H1 (cell line): ENCODE results near the gene KRT76. TPM values are rescaled to one million over a fixed set of nuclear protein-coding genes. Genes with fewer than 3 reads are reported as not detected.

Experiments used
- CTCF ChIA-PET: fragments of 300-600 bp; sonication (Branson Sonifier 250); formaldehyde crosslinking; loops from one replicate; lab custom pipeline; 2021; ENCODE audit not compliant: partially characterized antibody; lab: Charles Lee
- POLR2A ChIA-PET: fragments of 300-600 bp; sonication (Branson Sonifier 250); formaldehyde crosslinking; loops from one replicate; lab custom pipeline; 2021; ENCODE audit warnings: inconsistent platforms; ENCODE audit not compliant: partially characterized antibody; lab: Charles Lee
- DNase-seq, 2 experiments: peaks; one replicate each; pipeline versions ENCODE4 v3.0.0 to v3.0.0-alpha.2; 2010 to 2022; ENCODE audit warnings: low spot score in 2 of 2, low read depth in 1 of 2, mixed read lengths in 1 of 2
- FAIRE-seq: peaks from 2 replicates; lab custom pipeline; 2011; peaks lifted over from hg19 to GRCh38; lab: Jason Lieb, UNC
- H2AFZ ChIP-seq: 2 replicates; pipeline ENCODE4 v1.8.1; 2012; ENCODE audit warnings: low read length, inconsistent platforms
- H2AK5ac ChIP-seq: 2 replicates; pipeline ENCODE4 v1.6.1; 2013; ENCODE audit warnings: low read depth, low read length
- H2BK120ac ChIP-seq: replicated peaks from 2 replicates; pipeline ENCODE3; 2013; ENCODE audit warnings: low read depth, low read length, inconsistent platforms
- H2BK12ac ChIP-seq: 2 replicates; pipeline ENCODE4 v1.6.1; 2013; ENCODE audit warnings: low read depth, low read length
- H2BK15ac ChIP-seq: 2 replicates; pipeline ENCODE4 v1.6.1; 2013; ENCODE audit warnings: low read length
- H2BK20ac ChIP-seq: 2 replicates; pipeline ENCODE4 v1.6.1; 2013; ENCODE audit warnings: low read length
- H2BK5ac ChIP-seq: 2 replicates; pipeline ENCODE4 v1.6.1; 2013; ENCODE audit warnings: low read depth, low read length
- H3K14ac ChIP-seq: 2 replicates; pipeline ENCODE4 v1.6.1; 2013; ENCODE audit warnings: inconsistent platforms; ENCODE audit not compliant: insufficient read length
- H3K18ac ChIP-seq: 2 replicates; pipeline ENCODE4 v1.6.1; 2013; ENCODE audit warnings: low read length; ENCODE audit errors: extremely low read depth
- H3K23ac ChIP-seq: 2 replicates; pipeline ENCODE4 v1.6.1; 2013; ENCODE audit warnings: inconsistent platforms; ENCODE audit not compliant: insufficient read length
- H3K23me2 ChIP-seq: 2 replicates; pipeline ENCODE4 v1.6.1; 2013; ENCODE audit warnings: low read depth, low read length
- H3K27ac ChIP-seq: 2 replicates; pipeline ENCODE4 v1.6.1; 2011; ENCODE audit warnings: low read depth, low read length, inconsistent platforms
- H3K27me3 ChIP-seq, 4 experiments: replicated peaks in 1 of 4; 1 replicate in 1 of 4; 2 replicates in 3 of 4; pipeline versions ENCODE4 v1.6.1 to v1.8.1; 2011 to 2013; ENCODE audit warnings: low read length in 3 of 4, mild to moderate bottlenecking in 3 of 4, inconsistent platforms in 2 of 4, mixed read lengths in 2 of 4, moderate library complexity in 1 of 4; ENCODE audit not compliant: control insufficient read depth in 3 of 4, insufficient read depth in 3 of 4; ENCODE audit errors: extremely low read depth in 1 of 4
- H3K36me3 ChIP-seq, 4 experiments: 2 replicates each; pipeline versions ENCODE4 v1.6.1 to v1.8.1; 2011 to 2013; ENCODE audit warnings: mild to moderate bottlenecking in 4 of 4, low read length in 3 of 4, moderate library complexity in 2 of 4, control low read depth in 1 of 4, inconsistent platforms in 1 of 4; ENCODE audit not compliant: insufficient read depth in 4 of 4, control insufficient read depth in 2 of 4
- H3K4ac ChIP-seq: replicated peaks from 2 replicates; pipeline ENCODE3; 2013; ENCODE audit warnings: low read length, low read depth, mixed read lengths, inconsistent platforms; ENCODE audit not compliant: insufficient read length
- H3K4me1 ChIP-seq, 4 experiments: replicated peaks in 1 of 4; 1 replicate in 1 of 4; 2 replicates in 3 of 4; pipeline versions ENCODE4 v1.6.1 to v1.8.1; 2011 to 2013; ENCODE audit warnings: low read length in 3 of 4, inconsistent platforms in 2 of 4, mixed read lengths in 1 of 4; ENCODE audit not compliant: insufficient read depth in 4 of 4, control insufficient read depth in 3 of 4
- H3K4me2 ChIP-seq, 2 experiments: 2 replicates each; pipeline versions ENCODE4 v1.6.1 to v1.8.1; 2011 to 2013; ENCODE audit warnings: low read depth in 2 of 2, low read length in 2 of 2, control low read depth in 1 of 2, inconsistent platforms in 1 of 2, mild to moderate bottlenecking in 1 of 2; ENCODE audit not compliant: insufficient read depth in 1 of 2
- H3K4me3 ChIP-seq, 4 experiments: fragments of 200-600, 300-600 bp in 1 of 4; sonication (generic), shearing (Covaris generic), sonication (Bioruptor Twin) in 1 of 4; 2 replicates each; pipeline versions ENCODE4 v1.5.1 to v1.8.1; 2011 to 2016; ENCODE audit warnings: low read length in 4 of 4, low read depth in 3 of 4, control low read depth in 2 of 4, inconsistent platforms in 2 of 4, mild to moderate bottlenecking in 2 of 4, mixed read lengths in 1 of 4, moderate library complexity in 1 of 4; ENCODE audit not compliant: insufficient read depth in 2 of 4; ENCODE audit errors: extremely low read depth in 1 of 4
- H3K56ac ChIP-seq: replicated peaks from 2 replicates; pipeline ENCODE3; 2013; ENCODE audit warnings: low read depth, mild to moderate bottlenecking, mixed read lengths, low read length, inconsistent platforms; ENCODE audit not compliant: insufficient read length
- H3K79me1 ChIP-seq: 2 replicates; pipeline ENCODE4 v1.6.1; 2013; ENCODE audit warnings: low read depth, low read length, control low read depth
- H3K79me2 ChIP-seq, 2 experiments: 2 replicates each; pipeline versions ENCODE4 v1.6.1 to v1.8.1; 2012 to 2013; ENCODE audit warnings: low read length in 2 of 2, mild to moderate bottlenecking in 2 of 2, inconsistent platforms in 1 of 2; ENCODE audit not compliant: insufficient read depth in 2 of 2, control insufficient read depth in 1 of 2
- H3K9ac ChIP-seq, 4 experiments: replicated peaks in 1 of 4; 1 replicate in 1 of 4; 2 replicates in 3 of 4; pipeline versions ENCODE4 v1.6.1 to v1.8.1; 2011 to 2013; ENCODE audit warnings: low read depth in 3 of 4, low read length in 3 of 4, control low read depth in 2 of 4, mild to moderate bottlenecking in 2 of 4, moderate library complexity in 2 of 4, inconsistent platforms in 1 of 4; ENCODE audit errors: extremely low read depth in 1 of 4
- H3K9me3 ChIP-seq, 2 experiments: 2 replicates each; pipeline versions ENCODE4 v1.6.1 to v1.8.1; 2012 to 2013; ENCODE audit warnings: mild to moderate bottlenecking in 2 of 2, moderate library complexity in 2 of 2, control low read depth in 1 of 2, inconsistent platforms in 1 of 2, low read depth in 1 of 2, low read length in 1 of 2, mixed read lengths in 1 of 2; ENCODE audit not compliant: insufficient read depth in 2 of 2
- H4K20me1 ChIP-seq, 2 experiments: replicated peaks in 1 of 2; 2 replicates each; pipeline versions ENCODE3 to v1.8.1; 2011 to 2013; ENCODE audit warnings: inconsistent platforms in 2 of 2, low read length in 2 of 2, mild to moderate bottlenecking in 1 of 2; ENCODE audit not compliant: insufficient read depth in 2 of 2, control insufficient read depth in 1 of 2
- H4K5ac ChIP-seq: 2 replicates; pipeline ENCODE4 v1.6.1; 2013; ENCODE audit warnings: low read length, low read depth, mixed read lengths, inconsistent platforms; ENCODE audit not compliant: insufficient read length
- H4K8ac ChIP-seq: 2 replicates; pipeline ENCODE4 v1.8.0; 2013; ENCODE audit warnings: mild to moderate bottlenecking, moderate library complexity, low read length, inconsistent platforms; ENCODE audit not compliant: insufficient read depth; ENCODE audit errors: extremely low read depth
- H4K91ac ChIP-seq: replicated peaks from 2 replicates; pipeline ENCODE3; 2013; ENCODE audit warnings: low read length, mixed read lengths, inconsistent platforms; ENCODE audit not compliant: insufficient read length
- BACH1 ChIP-seq: IDR thresholded peaks from 2 replicates; pipeline ENCODE4 v1.6.1; 2012; ENCODE audit warnings: low read length, improper control_type of control experiment
- CBX5 ChIP-seq: fragments of 300-800, 300-1000 bp; sonication (generic); IDR thresholded peaks from 2 replicates; pipeline ENCODE4 v1.7.1; 2016; ENCODE audit warnings: antibody characterized with exemption, low read length, low read depth
- CTBP2 ChIP-seq: IDR thresholded peaks from 2 replicates; pipeline ENCODE4 v1.7.0; 2011; ENCODE audit warnings: borderline replicate concordance, mild to moderate bottlenecking, moderate library complexity, mixed read lengths, low read length; ENCODE audit not compliant: insufficient read depth, insufficient read length
- FOSL1 ChIP-seq: IDR thresholded peaks from 2 replicates; pipeline ENCODE4 v1.6.1; 2011; ENCODE audit warnings: mild to moderate bottlenecking, low read depth, low read length, moderate library complexity; ENCODE audit not compliant: insufficient read depth
- KDM1A ChIP-seq: fragments of 200-600, 300-600 bp; sonication (generic); IDR thresholded peaks from 2 replicates; pipeline ENCODE4 v1.7.1; 2016; ENCODE audit warnings: mild to moderate bottlenecking, low read length, borderline replicate concordance
- NRF1 ChIP-seq: IDR thresholded peaks from 2 replicates; pipeline ENCODE4 v1.6.1; 2011; ENCODE audit warnings: mild to moderate bottlenecking, low read depth, low read length, improper control_type of control experiment
- RAD21 ChIP-seq, 2 experiments: IDR thresholded peaks in 1 of 2; conservative IDR thresholded peaks in 1 of 2; 2 replicates each; pipeline ENCODE4 v1.6.1; 2011; ENCODE audit warnings: low read depth in 2 of 2, low read length in 2 of 2, improper control_type of control experiment in 1 of 2, inconsistent platforms in 1 of 2, mild to moderate bottlenecking in 1 of 2, moderate library complexity in 1 of 2
- RBBP5 ChIP-seq: IDR thresholded peaks from 2 replicates; pipeline ENCODE4 v1.7.1; 2012; ENCODE audit warnings: low read depth, mild to moderate bottlenecking, inconsistent platforms, low read length, moderate library complexity, borderline replicate concordance
- RFX5 ChIP-seq: IDR thresholded peaks from 2 replicates; pipeline ENCODE4 v1.6.1; 2011; ENCODE audit warnings: low read depth, low read length, improper control_type of control experiment, borderline replicate concordance
- SIX5 ChIP-seq: IDR thresholded peaks from 2 replicates; pipeline ENCODE4 v1.6.1; 2011; ENCODE audit warnings: mild to moderate bottlenecking, low read depth, low read length
- SUZ12 ChIP-seq: fragments of 200-600 bp; sonication (generic); IDR thresholded peaks from 2 replicates; pipeline ENCODE4 v1.6.1; 2012; ENCODE audit warnings: mild to moderate bottlenecking, inconsistent platforms, low read length, moderate library complexity, mixed read lengths
- TAF1 ChIP-seq: IDR thresholded peaks from 2 replicates; pipeline ENCODE4 v1.6.1; 2011; ENCODE audit warnings: mild to moderate bottlenecking, low read depth, low read length
- TCF12 ChIP-seq: IDR thresholded peaks from 2 replicates; pipeline ENCODE4 v1.6.1; 2011; ENCODE audit warnings: low read depth, mild to moderate bottlenecking, low read length
- YY1 ChIP-seq: IDR thresholded peaks from 2 replicates; pipeline ENCODE4 v1.6.1; 2011; ENCODE audit warnings: low read depth, mild to moderate bottlenecking, low read length
- WGBS, 2 experiments: shearing (Covaris generic) in 1 of 2; methylation state at CpG; one replicate each; pipeline versions ENCODE4 v1.1.6 to v1.1.7; 2013 to 2015; ENCODE audit warnings: low lambda C conversion rate in 2 of 2, mixed read lengths in 2 of 2, inconsistent platforms in 1 of 2, low coverage in 1 of 2, missing lambda C conversion rate in 1 of 2; ENCODE audit not compliant: insufficient replicate concordance in 2 of 2, insufficient coverage in 1 of 2, insufficient read length in 1 of 2; ENCODE audit errors: extremely low coverage in 1 of 2, missing lambda C conversion rate in 1 of 2; 5-methylcytosine and 5-hydroxymethylcytosine counted together
- polyA plus RNA-seq, 7 experiments: library from polyadenylated mRNA; depleted of rRNA in 3 of 7; stranded (reverse) in 5 of 7; unstranded in 2 of 7; fragments of >200 nt in 5 of 7; fragments of 200-250 nt in 2 of 7; gene quantifications; 1 replicate in 5 of 7; 2 replicates in 1 of 7; 4 replicates in 1 of 7; pipeline versions ENCODE4 v1.2.1 to v1.2.3, GENCODE V29; 2011 to 2013; ENCODE audit warnings: missing spikeins in 2 of 7, mixed read lengths in 2 of 7
- total RNA-seq: library from RNA; stranded (reverse); fragmentation: NEBNext Ultra II Directional; extraction: Animal tissue kit (Norgen Biotek cat#: 25700); gene quantifications from 2 replicates; pipeline ENCODE4 v1.2.1, GENCODE V29; 2021

Gene KRT76
- total and polyA plus RNA-seq, 2 of the 8 experiments (the other 6 are each of a cell fraction or from before 2014, with no cell fraction given), result not detected

GRCh38 chr12:52802442-52802841 is 25.3 kb upstream of the KRT76 start:
- Histone ChIP-seq H2AFZ (no peak overlapping the region), H3K4me1 (peaks cover 3 to 17% (median 6%) of the 10 kb centered on the region in 4 experiments), H3K27ac (no peak overlapping the region), H3K18ac (no peak overlapping the region), H3K27me3 (no peaks in the 10 kb centered on the region), H3K79me1 (no peaks in the 10 kb centered on the region), H4K91ac (no peak overlapping the region), H3K4ac (no peak overlapping the region), H3K14ac (no peak overlapping the region), H2BK20ac (peak overlapping the region; percentile 86; the same call in 1 of the 2 replicates), H3K9ac (no peak overlapping the region), H4K8ac (no peak overlapping the region), H3K23me2 (peaks cover 2% of the 10 kb centered on the region; the same call in 1 of the 2 replicates), H3K23ac (no peak overlapping the region), H3K56ac (no peak overlapping the region), H3K36me3 (no peaks in the 10 kb centered on the region), H4K20me1 (no peaks in the 10 kb centered on the region), H3K4me3 (no peak overlapping the region), H3K79me2 (no peaks in the 10 kb centered on the region), H3K9me3 (no peaks in the 10 kb centered on the region), H2BK120ac (no peak overlapping the region), H3K4me2 (no peak overlapping the region), H4K5ac (no peak overlapping the region), H2AK5ac (no peak overlapping the region), H2BK15ac (no peak overlapping the region), H2BK5ac (no peak overlapping the region; the same call in 1 of the 2 replicates), H2BK12ac (peak overlapping the region; percentile 82; the same call in 1 of the 2 replicates)
- FAIRE-seq, result no peak
- DNase-seq, result no peak
- WGBS, 2 experiments, result 74% methylated on average over 6 of the region's 6 CpGs; no CpG with 5 or more reads in 1 of the 2 experiments
- ChIA-PET POLR2A (interaction anchor here (1.1 kb wide), 1 partner anchor 14 kb away, joined by 3 read pairs; no protein-coding TSS in a partner anchor), CTCF (interaction anchor here (0.9 to 3.3 kb wide), 9 partner anchors 11 to 178 kb away, joined by 3 to 20 read pairs (median 4); no protein-coding TSS in a partner anchor)
- no peak for TF ChIP-seq YY1
- no peak for TF ChIP-seq KDM1A
- no peak for TF ChIP-seq RAD21 (IDR thresholded peaks at IDR 0.05 in 1 of 2, conservative IDR thresholded peaks at IDR 0.05 in 1 of 2; ENCODE audit: low read depth in 2 of 2, low read length in 2 of 2)
- no peak for TF ChIP-seq CBX5
- no peak for TF ChIP-seq SUZ12
- TF ChIP-seq TAF1, result no peak
- no peak for TF ChIP-seq RFX5
- TF ChIP-seq NRF1, result no peak
- TF ChIP-seq CTBP2, result no peak
- no peak for TF ChIP-seq FOSL1
- TF ChIP-seq RBBP5, result no peak
- no peak for TF ChIP-seq BACH1
- TF ChIP-seq TCF12, result no peak
- no peak for TF ChIP-seq SIX5
